Measurements from ENCODE around the gene MBP.

Gene MBP

GRCh38 chr18:77134611-77135010 lies 2.0 kb upstream of the MBP start:
- no peak for TF ChIP-seq CTCF (conservative IDR thresholded peaks at IDR 0.05; ENCODE audit: low read depth, low read length)
- DNase-seq (ENCODE audit: low read depth): no peak
- H3K4me3 ChIP-seq (ENCODE audit: low read length): no peak overlapping the region

DNA sequence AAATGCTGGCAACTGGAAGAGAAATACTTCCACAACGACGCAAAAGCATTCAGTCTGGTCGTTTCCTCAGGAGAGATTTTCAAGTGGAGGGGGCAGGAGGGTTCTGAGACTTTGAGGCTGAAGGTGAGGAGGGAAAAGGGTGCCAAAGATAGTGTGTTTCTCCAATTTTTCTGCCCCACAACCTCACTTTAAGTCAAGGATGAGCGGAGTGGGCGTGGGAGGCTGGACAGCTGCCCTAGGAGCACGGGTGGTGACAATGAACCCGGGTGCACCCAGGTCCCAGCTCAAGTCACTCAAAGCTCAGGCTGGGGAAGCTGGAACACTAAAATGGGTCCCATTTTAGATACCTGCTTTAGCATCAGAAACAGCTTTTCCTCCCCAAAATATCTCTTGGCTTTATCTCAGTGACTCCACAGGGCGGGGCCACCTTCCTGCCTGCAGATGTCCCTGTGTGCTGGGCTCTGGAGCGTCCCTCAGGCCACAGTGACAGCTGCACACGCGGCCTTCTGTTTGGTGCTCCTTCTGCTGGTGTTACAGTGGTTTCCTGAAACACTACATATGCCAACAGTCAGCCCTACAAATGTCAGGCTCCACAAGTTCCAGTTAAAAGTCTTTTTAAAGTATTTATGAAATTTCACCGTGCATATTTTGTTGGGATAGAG lies 1.4 kb upstream of the MBP start:
- no peak for TF ChIP-seq CTCF (conservative IDR thresholded peaks at IDR 0.05; ENCODE audit: low read depth, low read length)
- H3K4me3 ChIP-seq (ENCODE audit: low read length): no peak overlapping the region
- DNase-seq (ENCODE audit: low read depth): no peak

- TF ChIP-seq CTCF (conservative IDR thresholded peaks at IDR 0.05; ENCODE audit: low read depth, low read length): no peak
- H3K4me3 ChIP-seq (ENCODE audit: low read length): peak overlapping the region; percentile 39
- DNase-seq (ENCODE audit: low read depth): no peak
Observed at GRCh38 chr18:77133051-77133834, 660 bp upstream of the MBP start.

DNA sequence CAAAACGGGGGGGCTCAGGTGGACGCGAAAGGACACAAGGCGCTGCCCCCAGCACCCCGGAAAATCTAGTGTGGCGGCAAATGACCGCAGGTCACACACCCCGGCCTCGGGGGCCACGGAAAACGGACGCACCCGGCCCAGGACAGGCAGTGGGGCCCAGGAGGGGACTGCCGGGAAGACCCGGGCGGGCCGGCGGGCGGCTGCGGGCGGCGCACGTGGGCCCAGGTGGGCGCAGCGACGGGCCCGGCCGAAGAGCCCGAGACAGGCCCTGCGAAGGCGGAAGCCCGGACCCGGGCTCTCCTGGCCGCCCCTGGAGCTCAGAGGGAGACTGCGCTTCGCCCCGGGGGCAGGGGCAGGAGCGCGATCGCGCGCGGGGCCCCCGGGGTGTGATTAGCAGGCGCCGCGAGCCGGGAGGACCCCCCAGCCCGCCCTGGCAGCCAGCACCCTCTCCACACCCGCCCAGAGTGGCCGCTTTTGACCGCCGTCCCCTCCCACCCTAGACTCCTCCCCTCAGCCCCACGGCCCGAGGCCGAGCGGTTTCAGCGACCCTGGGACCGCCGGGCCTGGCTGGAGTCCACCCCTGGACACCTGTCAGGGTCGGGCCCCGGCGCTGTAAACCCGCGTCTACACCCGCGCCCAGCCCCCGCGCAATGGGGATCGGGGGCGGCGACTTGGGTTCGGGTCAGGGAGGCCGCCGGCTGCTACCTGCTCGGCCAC lies 773 bp downstream of the MBP start:
- H3K4me3 ChIP-seq (ENCODE audit: low read length): peak overlapping the region; percentile 73
- TF ChIP-seq CTCF (conservative IDR thresholded peaks at IDR 0.05; ENCODE audit: low read depth, low read length): no peak
- no peak for DNase-seq (ENCODE audit: low read depth)

- no peak for TF ChIP-seq CTCF (conservative IDR thresholded peaks at IDR 0.05; ENCODE audit: low read depth, low read length)
- peak overlapping the region; percentile 73 for H3K4me3 ChIP-seq (ENCODE audit: low read length)
- DNase-seq (ENCODE audit: low read depth): no peak
Observed at GRCh38 chr18:77131100-77131651, 1.4 kb downstream of the MBP start.

GRCh38 chr18:77130229-77131099 lies 2.1 kb downstream of the MBP start:
- no peak for TF ChIP-seq CTCF (conservative IDR thresholded peaks at IDR 0.05; ENCODE audit: low read depth, low read length)
- peak overlapping the region; percentile 73 for H3K4me3 ChIP-seq (ENCODE audit: low read length)
- DNase-seq (ENCODE audit: low read depth): no peak
